ENCODE data around the gene MYO5C.

GRCh38 chr15:52337198-52337853 is 41.7 kb upstream of the MYO5C start:
- TF ChIP-seq, protein P1, sequence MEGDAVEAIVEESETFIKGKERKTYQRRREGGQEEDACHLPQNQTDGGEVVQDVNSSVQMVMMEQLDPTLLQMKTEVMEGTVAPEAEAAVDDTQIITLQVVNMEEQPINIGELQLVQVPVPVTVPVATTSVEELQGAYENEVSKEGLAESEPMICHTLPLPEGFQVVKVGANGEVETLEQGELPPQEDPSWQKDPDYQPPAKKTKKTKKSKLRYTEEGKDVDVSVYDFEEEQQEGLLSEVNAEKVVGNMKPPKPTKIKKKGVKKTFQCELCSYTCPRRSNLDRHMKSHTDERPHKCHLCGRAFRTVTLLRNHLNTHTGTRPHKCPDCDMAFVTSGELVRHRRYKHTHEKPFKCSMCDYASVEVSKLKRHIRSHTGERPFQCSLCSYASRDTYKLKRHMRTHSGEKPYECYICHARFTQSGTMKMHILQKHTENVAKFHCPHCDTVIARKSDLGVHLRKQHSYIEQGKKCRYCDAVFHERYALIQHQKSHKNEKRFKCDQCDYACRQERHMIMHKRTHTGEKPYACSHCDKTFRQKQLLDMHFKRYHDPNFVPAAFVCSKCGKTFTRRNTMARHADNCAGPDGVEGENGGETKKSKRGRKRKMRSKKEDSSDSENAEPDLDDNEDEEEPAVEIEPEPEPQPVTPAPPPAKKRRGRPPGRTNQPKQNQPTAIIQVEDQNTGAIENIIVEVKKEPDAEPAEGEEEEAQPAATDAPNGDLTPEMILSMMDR (optimal IDR thresholded peaks at IDR 0.05 in 1 of 3, IDR thresholded peaks at IDR 0.05 in 1 of 3, conservative IDR thresholded peaks at IDR 0.05 in 1 of 3; ENCODE audit: extremely low read depth in 1 of 3, insufficient read depth in 2 of 3, low read length in 3 of 3) = no peak
- TF ChIP-seq EZH2 (IDR thresholded peaks at IDR 0.05; ENCODE audit: low read length) = no peak

Measured in keratinocyte (primary cell).